Measurements from ENCODE around the gene HNF1A.

Gene HNF1A

DNA sequence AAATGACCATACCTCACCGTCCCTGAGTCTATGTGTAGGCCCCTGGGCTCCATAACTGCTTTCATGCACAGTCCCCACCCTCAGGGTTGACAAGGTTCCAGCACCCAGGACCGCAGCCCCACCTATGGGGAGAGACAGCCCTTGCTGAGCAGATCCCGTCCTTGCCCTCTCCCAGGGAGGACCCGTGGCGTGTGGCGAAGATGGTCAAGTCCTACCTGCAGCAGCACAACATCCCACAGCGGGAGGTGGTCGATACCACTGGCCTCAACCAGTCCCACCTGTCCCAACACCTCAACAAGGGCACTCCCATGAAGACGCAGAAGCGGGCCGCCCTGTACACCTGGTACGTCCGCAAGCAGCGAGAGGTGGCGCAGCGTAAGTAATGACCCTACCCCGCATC lies 10.3 kb downstream of the HNF1A start:
- Histone ChIP-seq H3K27me3 (ENCODE audit: control insufficient read depth, insufficient read depth, low read length, poor library complexity, severe bottlenecking) (no peaks in the 10 kb centered on the region), H3K4me1 (ENCODE audit: control insufficient read depth, insufficient read depth, low read length) (no peaks in the 10 kb centered on the region), H3K9me3 (ENCODE audit: control insufficient read depth, low read length) (no peaks in the 10 kb centered on the region), H3K36me3 (ENCODE audit: control insufficient read depth, insufficient read depth, low read length) (no peaks in the 10 kb centered on the region), H3K4me3 (ENCODE audit: insufficient read depth, low read depth, low read length) (no peak overlapping the region), H3K27ac (ENCODE audit: insufficient read depth, low read depth, low read length, poor library complexity, severe bottlenecking) (no peak overlapping the region)
- 88 to 90% methylated on average over 17 of the region's 17 CpGs for WGBS, 2 experiments

DNA sequence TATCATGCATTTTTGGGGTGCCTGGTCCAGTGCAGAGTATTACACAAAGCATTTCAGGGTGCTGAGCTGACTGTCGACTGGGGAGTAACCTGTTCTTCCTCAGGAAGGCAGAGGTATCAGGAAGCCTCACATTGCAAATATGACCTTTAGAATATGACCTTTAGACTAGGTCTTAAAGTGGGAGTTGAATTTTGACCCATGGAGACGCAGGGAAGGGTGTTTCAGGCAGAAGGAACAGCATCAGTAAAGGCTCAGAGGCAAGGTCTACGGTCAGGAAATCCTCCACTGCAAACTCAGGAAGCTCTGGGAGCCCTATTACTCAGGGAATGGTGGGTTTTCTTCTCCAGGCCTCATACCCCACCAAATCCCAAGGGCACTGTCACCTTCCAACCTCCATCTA lies 11.3 kb downstream of the HNF1A start:
- Histone ChIP-seq H3K9me3 (ENCODE audit: control insufficient read depth, low read length) (no peaks in the 10 kb centered on the region), H3K4me3 (ENCODE audit: insufficient read depth, low read depth, low read length) (no peak overlapping the region), H3K27me3 (ENCODE audit: control insufficient read depth, insufficient read depth, low read length, poor library complexity, severe bottlenecking) (no peaks in the 10 kb centered on the region), H3K36me3 (ENCODE audit: control insufficient read depth, insufficient read depth, low read length) (no peaks in the 10 kb centered on the region), H3K4me1 (ENCODE audit: control insufficient read depth, insufficient read depth, low read length) (no peaks in the 10 kb centered on the region), H3K27ac (ENCODE audit: insufficient read depth, low read depth, low read length, poor library complexity, severe bottlenecking) (no peak overlapping the region)
- 81 to 89% methylated on average over 3 of the region's 3 CpGs for WGBS, 2 experiments

DNA sequence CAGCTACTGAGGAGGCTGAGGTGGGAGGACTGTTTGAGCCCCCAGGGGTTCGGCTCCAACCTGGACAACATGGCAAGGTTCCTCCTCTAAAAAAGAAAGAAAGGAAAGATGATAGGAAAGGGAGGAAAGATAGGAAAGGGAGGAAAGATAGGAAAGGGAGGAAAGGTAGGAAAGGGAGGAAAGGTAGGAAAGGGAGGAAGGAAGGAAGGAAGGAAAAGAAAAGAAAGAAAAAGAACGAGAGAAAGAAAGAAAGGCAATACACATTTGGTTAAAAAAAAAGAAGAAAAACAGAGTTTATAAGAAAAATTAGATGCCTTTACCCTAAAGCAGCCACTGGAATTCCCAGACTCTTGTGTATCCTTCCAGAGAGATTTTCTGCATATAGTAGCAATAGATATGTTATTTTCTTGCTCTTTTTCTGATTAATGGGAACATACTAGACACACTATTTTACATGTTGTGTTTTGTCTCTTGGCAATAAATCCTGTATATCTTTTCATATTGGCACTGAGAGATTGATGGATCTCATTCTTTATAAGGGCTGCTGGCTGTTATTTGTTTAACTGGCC lies 12.2 kb downstream of the HNF1A start:
- H3K9me3 ChIP-seq (ENCODE audit: control insufficient read depth, low read length) = no peaks in the 10 kb centered on the region
- WGBS, 2 experiments = 93 to 96% methylated on average over 2 of the region's 2 CpGs

DNA sequence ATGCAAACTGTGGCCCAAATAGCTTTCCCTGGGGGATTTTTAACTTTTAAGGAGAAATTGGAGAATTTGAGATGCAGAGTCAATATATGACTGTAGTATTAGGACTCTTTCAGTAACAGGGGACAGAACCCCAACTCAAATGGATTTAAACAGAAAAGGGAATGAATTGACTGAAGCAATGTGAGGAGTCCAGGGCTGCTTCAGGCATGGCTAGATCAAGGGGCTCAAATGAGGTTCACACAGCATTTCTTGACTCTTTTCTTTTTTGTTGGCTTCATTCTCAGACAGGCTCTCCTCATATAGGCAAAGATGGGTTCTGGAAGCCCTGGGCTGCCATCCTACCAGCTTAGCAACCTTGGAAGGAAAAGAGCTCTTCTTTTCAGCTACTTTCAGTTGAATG lies 13.6 kb downstream of the HNF1A start:
- Histone ChIP-seq H3K36me3 (ENCODE audit: control insufficient read depth, insufficient read depth, low read length) (no peaks in the 10 kb centered on the region), H3K9me3 (ENCODE audit: control insufficient read depth, low read length) (no peaks in the 10 kb centered on the region), H3K27me3 (ENCODE audit: control insufficient read depth, insufficient read depth, low read length, poor library complexity, severe bottlenecking) (no peaks in the 10 kb centered on the region), H3K27ac (ENCODE audit: insufficient read depth, low read depth, low read length, poor library complexity, severe bottlenecking) (no peak overlapping the region), H3K4me3 (ENCODE audit: insufficient read depth, low read depth, low read length) (no peak overlapping the region), H3K4me1 (ENCODE audit: control insufficient read depth, insufficient read depth, low read length) (no peaks in the 10 kb centered on the region)

More for the DNA sequence above, 12.2 kb downstream of the HNF1A start:
- no peaks in the 10 kb centered on the region for H3K27me3 ChIP-seq (ENCODE audit: control insufficient read depth, insufficient read depth, low read length, poor library complexity, severe bottlenecking)
- no peak overlapping the region for H3K27ac ChIP-seq (ENCODE audit: insufficient read depth, low read depth, low read length, poor library complexity, severe bottlenecking)
- no peaks in the 10 kb centered on the region for H3K4me1 ChIP-seq (ENCODE audit: control insufficient read depth, insufficient read depth, low read length)
- no peaks in the 10 kb centered on the region for H3K36me3 ChIP-seq (ENCODE audit: control insufficient read depth, insufficient read depth, low read length)
- no peak overlapping the region for H3K4me3 ChIP-seq (ENCODE audit: insufficient read depth, low read depth, low read length)

DNA sequence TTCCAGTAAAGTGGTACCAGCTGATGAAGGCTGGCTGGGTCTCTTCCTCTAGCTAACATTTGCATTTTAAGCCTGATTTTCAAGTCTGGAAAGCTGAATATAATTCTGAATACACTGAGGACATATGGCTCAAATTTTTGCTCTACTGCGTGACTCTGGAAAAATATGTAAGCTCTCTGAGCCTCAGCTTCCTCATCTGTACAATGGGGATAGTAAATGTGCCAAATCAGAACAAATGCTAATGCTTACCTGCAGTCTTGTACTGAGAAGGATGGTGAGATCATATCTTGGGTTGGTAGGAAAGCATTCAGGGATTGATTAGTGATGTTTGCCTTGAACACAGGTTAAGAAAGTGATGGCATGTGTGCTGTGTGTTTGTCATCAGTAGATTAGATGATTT lies 14.6 kb downstream of the HNF1A start:
- H3K27ac ChIP-seq (ENCODE audit: insufficient read depth, low read depth, low read length, poor library complexity, severe bottlenecking) = no peak overlapping the region
- no peak overlapping the region for H3K4me3 ChIP-seq (ENCODE audit: insufficient read depth, low read depth, low read length)
- no peaks in the 10 kb centered on the region for H3K27me3 ChIP-seq (ENCODE audit: control insufficient read depth, insufficient read depth, low read length, poor library complexity, severe bottlenecking)
- no peaks in the 10 kb centered on the region for H3K36me3 ChIP-seq (ENCODE audit: control insufficient read depth, insufficient read depth, low read length)
- 89 to 92% methylated on average over 1 of the region's 1 CpG for WGBS, 2 experiments
- no peaks in the 10 kb centered on the region for H3K9me3 ChIP-seq (ENCODE audit: control insufficient read depth, low read length)
- no peaks in the 10 kb centered on the region for H3K4me1 ChIP-seq (ENCODE audit: control insufficient read depth, insufficient read depth, low read length)

DNA sequence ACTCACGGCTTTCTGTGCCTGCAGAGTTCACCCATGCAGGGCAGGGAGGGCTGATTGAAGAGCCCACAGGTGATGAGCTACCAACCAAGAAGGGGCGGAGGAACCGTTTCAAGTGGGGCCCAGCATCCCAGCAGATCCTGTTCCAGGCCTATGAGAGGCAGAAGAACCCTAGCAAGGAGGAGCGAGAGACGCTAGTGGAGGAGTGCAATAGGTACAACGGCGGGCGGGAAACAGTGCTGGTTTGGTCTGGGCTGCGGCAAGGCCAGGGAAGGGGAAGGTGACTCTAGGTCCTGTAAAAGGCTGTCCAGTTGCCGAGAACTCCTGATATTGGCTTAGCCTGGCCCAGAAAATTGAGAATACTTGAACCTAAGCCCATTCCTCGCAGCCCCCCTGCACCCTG lies 15.2 kb downstream of the HNF1A start:
- 90% methylated on average over 11 of the region's 11 CpGs for whole genome bisulfite sequencing, 2 experiments
- Histone ChIP-seq H3K27me3 (ENCODE audit: control insufficient read depth, insufficient read depth, low read length, poor library complexity, severe bottlenecking) (no peaks in the 10 kb centered on the region), H3K4me1 (ENCODE audit: control insufficient read depth, insufficient read depth, low read length) (no peaks in the 10 kb centered on the region), H3K27ac (ENCODE audit: insufficient read depth, low read depth, low read length, poor library complexity, severe bottlenecking) (no peak overlapping the region), H3K9me3 (ENCODE audit: control insufficient read depth, low read length) (no peaks in the 10 kb centered on the region), H3K4me3 (ENCODE audit: insufficient read depth, low read depth, low read length) (no peak overlapping the region), H3K36me3 (ENCODE audit: control insufficient read depth, insufficient read depth, low read length) (no peaks in the 10 kb centered on the region)

DNA sequence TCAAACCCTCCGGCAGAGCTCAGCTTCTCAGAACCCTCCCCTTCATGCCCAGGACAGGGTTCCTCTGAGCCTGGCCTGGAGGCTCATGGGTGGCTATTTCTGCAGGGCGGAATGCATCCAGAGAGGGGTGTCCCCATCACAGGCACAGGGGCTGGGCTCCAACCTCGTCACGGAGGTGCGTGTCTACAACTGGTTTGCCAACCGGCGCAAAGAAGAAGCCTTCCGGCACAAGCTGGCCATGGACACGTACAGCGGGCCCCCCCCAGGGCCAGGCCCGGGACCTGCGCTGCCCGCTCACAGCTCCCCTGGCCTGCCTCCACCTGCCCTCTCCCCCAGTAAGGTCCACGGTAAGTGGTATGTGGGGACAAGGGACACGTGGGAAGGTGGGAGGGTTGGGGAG lies 15.7 kb downstream of the HNF1A start:
- 91 to 95% methylated on average over 14 to 15 of the region's 15 CpGs for WGBS, 2 experiments
- H3K27me3 ChIP-seq (ENCODE audit: control insufficient read depth, insufficient read depth, low read length, poor library complexity, severe bottlenecking) = no peaks in the 10 kb centered on the region
- H3K4me1 ChIP-seq (ENCODE audit: control insufficient read depth, insufficient read depth, low read length) = no peaks in the 10 kb centered on the region
- no peak overlapping the region for H3K27ac ChIP-seq (ENCODE audit: insufficient read depth, low read depth, low read length, poor library complexity, severe bottlenecking)
- no peak overlapping the region for H3K4me3 ChIP-seq (ENCODE audit: insufficient read depth, low read depth, low read length)
- no peaks in the 10 kb centered on the region for H3K9me3 ChIP-seq (ENCODE audit: control insufficient read depth, low read length)
- no peaks in the 10 kb centered on the region for H3K36me3 ChIP-seq (ENCODE audit: control insufficient read depth, insufficient read depth, low read length)

DNA sequence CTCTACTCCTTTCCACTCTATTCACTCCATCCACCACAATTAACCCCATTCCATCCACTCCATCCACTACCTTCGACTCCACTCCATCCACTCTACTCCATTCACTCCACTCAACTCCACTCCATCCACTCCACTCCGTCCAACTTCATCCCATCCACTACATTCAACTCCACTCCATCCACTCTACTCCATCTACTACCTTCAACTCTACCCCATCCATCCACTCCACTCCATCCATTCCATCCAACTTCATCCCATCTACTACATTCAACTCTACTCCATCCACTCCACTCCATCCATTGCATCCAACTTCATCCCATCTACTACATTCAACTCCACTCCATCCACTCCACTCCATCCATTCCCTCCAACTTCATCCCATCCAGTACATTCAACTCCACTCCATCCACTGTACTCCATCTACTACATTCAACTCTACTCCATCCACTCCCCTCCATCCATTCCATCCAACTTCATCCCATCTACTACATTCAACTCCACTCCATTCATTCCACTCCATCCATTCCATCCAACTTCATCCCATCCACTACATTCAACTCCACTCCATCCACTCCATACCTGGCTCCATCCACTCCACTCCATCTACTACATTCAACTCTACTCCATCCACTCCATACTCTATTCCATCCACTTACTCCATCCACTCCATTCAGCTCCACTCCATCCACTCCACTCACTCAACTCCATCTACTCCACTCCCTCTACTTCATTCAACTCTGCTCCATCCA lies 16.4 kb downstream of the HNF1A start:
- no peaks in the 10 kb centered on the region for H3K36me3 ChIP-seq (ENCODE audit: control insufficient read depth, insufficient read depth, low read length)
- H3K4me1 ChIP-seq (ENCODE audit: control insufficient read depth, insufficient read depth, low read length) = no peaks in the 10 kb centered on the region
- no peak overlapping the region for H3K27ac ChIP-seq (ENCODE audit: insufficient read depth, low read depth, low read length, poor library complexity, severe bottlenecking)
- no peaks in the 10 kb centered on the region for H3K27me3 ChIP-seq (ENCODE audit: control insufficient read depth, insufficient read depth, low read length, poor library complexity, severe bottlenecking)
- WGBS, 2 experiments = 89 to 90% methylated on average over 2 of the region's 2 CpGs
- H3K4me3 ChIP-seq (ENCODE audit: insufficient read depth, low read depth, low read length) = no peak overlapping the region
- no peaks in the 10 kb centered on the region for H3K9me3 ChIP-seq (ENCODE audit: control insufficient read depth, low read length)

DNA sequence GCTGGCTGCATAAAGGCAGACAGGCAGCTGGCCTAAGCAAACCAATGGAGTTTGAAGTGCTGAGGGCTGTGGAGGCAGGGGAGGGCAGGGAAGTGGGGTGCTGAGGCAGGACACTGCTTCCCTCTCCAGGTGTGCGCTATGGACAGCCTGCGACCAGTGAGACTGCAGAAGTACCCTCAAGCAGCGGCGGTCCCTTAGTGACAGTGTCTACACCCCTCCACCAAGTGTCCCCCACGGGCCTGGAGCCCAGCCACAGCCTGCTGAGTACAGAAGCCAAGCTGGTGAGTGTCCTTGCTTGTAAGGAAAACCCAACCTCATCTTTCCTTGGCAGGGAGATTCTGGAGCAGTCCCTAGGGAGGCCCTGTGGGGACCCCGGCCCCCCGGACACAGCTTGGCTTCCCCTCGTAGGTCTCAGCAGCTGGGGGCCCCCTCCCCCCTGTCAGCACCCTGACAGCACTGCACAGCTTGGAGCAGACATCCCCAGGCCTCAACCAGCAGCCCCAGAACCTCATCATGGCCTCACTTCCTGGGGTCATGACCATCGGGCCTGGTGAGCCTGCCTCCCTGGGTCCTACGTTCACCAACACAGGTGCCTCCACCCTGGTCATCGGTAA lies 17.9 kb downstream of the HNF1A start:
- no peaks in the 10 kb centered on the region for H3K27me3 ChIP-seq (ENCODE audit: control insufficient read depth, insufficient read depth, low read length, poor library complexity, severe bottlenecking)

DNA sequence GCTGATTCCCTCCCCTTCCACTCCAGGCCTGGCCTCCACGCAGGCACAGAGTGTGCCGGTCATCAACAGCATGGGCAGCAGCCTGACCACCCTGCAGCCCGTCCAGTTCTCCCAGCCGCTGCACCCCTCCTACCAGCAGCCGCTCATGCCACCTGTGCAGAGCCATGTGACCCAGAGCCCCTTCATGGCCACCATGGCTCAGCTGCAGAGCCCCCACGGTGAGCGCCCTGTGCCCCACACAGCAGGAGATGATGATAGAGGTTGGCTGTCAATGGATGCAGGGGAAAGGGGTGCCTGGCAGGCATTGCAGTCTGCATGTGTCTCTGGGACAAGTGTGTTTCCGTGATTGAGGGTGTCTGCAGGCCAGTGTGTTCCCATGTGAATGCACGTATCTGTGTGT lies 19.1 kb downstream of the HNF1A start:
- no peaks in the 10 kb centered on the region for H3K36me3 ChIP-seq (ENCODE audit: control insufficient read depth, insufficient read depth, low read length)
- no peaks in the 10 kb centered on the region for H3K27me3 ChIP-seq (ENCODE audit: control insufficient read depth, insufficient read depth, low read length, poor library complexity, severe bottlenecking)
- no peak overlapping the region for H3K4me3 ChIP-seq (ENCODE audit: insufficient read depth, low read depth, low read length)
- WGBS, 2 experiments = 87 to 88% methylated on average over 9 of the region's 9 CpGs
- H3K27ac ChIP-seq (ENCODE audit: insufficient read depth, low read depth, low read length, poor library complexity, severe bottlenecking) = no peak overlapping the region
- H3K9me3 ChIP-seq (ENCODE audit: control insufficient read depth, low read length) = no peaks in the 10 kb centered on the region
- no peaks in the 10 kb centered on the region for H3K4me1 ChIP-seq (ENCODE audit: control insufficient read depth, insufficient read depth, low read length)

More for the DNA sequence above, 17.9 kb downstream of the HNF1A start:
- WGBS, 2 experiments = 91 to 94% methylated on average over 11 of the region's 11 CpGs
- H3K36me3 ChIP-seq (ENCODE audit: control insufficient read depth, insufficient read depth, low read length) = no peaks in the 10 kb centered on the region
- H3K4me1 ChIP-seq (ENCODE audit: control insufficient read depth, insufficient read depth, low read length) = no peaks in the 10 kb centered on the region
- no peaks in the 10 kb centered on the region for H3K9me3 ChIP-seq (ENCODE audit: control insufficient read depth, low read length)
- H3K27ac ChIP-seq (ENCODE audit: insufficient read depth, low read depth, low read length, poor library complexity, severe bottlenecking) = no peak overlapping the region
- no peak overlapping the region for H3K4me3 ChIP-seq (ENCODE audit: insufficient read depth, low read depth, low read length)

All from ectodermal cell (in vitro differentiated cells).